ENCODE results near the gene HIVEP1.

Gene HIVEP1

DNA sequence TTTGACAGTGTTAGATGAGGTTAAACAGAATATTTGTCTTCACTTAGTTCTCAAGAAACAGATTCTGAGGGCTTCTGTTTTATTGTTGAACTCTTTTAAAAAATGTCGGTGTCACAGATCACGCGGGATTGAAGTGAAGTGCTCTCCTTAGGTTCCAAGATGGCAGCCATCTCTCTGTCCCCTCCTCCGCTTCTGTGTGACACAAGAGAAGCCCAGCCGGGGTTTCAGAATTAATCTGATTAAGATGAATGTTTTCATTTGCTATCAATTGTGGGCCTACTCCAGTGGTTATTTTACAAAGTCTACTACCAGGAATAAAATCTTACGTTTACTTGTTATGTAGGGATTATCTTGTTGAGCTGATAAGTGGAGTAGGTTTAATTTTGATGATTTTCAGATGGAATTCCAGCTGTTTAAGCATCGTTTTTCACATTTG is 10.9 kb downstream of the HIVEP1 start:
- TF ChIP-seq CTCF (conservative IDR thresholded peaks at IDR 0.05; ENCODE audit: control insufficient read depth, insufficient read depth, low read depth, low read length): no peak
- no peak overlapping the region for H3K4me3 ChIP-seq (ENCODE audit: control insufficient read depth, low read depth, low read length)
- DNase-seq (ENCODE audit: low read depth): no peak

- no peak overlapping the region for H3K4me3 ChIP-seq (ENCODE audit: control insufficient read depth, low read depth, low read length)
- TF ChIP-seq CTCF (conservative IDR thresholded peaks at IDR 0.05; ENCODE audit: control insufficient read depth, insufficient read depth, low read depth, low read length): no peak
- no peak for DNase-seq (ENCODE audit: low read depth)
These were observed 12.1 kb downstream of the HIVEP1 start for GRCh38 chr6:12024216-12024615.

GRCh38 chr6:12024699-12025434 is 12.8 kb downstream of the HIVEP1 start:
- H3K4me3 ChIP-seq (ENCODE audit: control insufficient read depth, low read depth, low read length): no peak overlapping the region
- DNase-seq (ENCODE audit: low read depth): no peak
- no peak for TF ChIP-seq CTCF (conservative IDR thresholded peaks at IDR 0.05; ENCODE audit: control insufficient read depth, insufficient read depth, low read depth, low read length)

DNA sequence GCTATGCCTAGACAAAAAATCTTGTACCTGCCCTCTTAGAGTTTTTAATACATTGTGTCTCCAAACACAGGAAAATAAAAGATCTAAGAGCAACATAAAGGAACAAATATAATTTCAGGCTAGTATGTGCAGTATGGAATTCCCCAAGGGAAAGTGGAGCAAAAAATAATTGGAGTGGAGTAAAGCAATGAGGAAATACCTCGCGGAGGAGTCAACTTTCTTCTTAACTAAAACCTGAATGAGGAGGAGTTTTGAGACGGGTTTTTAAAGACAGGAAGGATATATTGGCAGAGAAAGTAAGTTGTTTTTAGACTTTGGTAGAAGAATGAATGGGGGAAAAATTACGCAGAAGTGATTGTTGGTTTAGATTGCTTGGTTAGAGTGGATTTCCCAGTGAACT is 14.0 kb downstream of the HIVEP1 start:
- no peak for DNase-seq (ENCODE audit: low read depth)

GRCh38 chr6:12026833-12027232 is 14.7 kb downstream of the HIVEP1 start:
- DNase-seq (ENCODE audit: low read depth): no peak
- no peak overlapping the region for H3K4me3 ChIP-seq (ENCODE audit: control insufficient read depth, low read depth, low read length)
- TF ChIP-seq CTCF (conservative IDR thresholded peaks at IDR 0.05; ENCODE audit: control insufficient read depth, insufficient read depth, low read depth, low read length): no peak

More for the DNA sequence above, 14.0 kb downstream of the HIVEP1 start:
- TF ChIP-seq CTCF (conservative IDR thresholded peaks at IDR 0.05; ENCODE audit: control insufficient read depth, insufficient read depth, low read depth, low read length): no peak
- H3K4me3 ChIP-seq (ENCODE audit: control insufficient read depth, low read depth, low read length): no peak overlapping the region

DNA sequence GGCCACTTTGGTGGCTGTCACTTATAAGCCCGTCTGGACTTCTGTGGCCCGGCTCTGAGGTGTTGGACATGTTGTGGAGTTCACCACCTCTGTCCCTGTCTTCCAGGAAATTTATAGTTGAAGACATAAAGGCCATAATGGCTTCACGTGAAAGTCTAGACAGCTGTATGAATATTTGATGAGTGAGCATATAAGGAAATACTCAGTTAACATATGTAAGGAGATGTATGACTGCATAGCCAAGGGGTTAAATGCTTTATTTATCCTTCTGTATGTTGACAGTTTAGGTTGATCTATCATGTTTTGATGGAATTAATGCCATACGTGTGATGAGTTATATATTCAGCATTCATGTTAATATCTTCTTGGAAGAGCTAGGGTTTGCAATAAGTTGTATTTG is 16.1 kb downstream of the HIVEP1 start:
- DNase-seq (ENCODE audit: low read depth): no peak
- no peak for TF ChIP-seq CTCF (conservative IDR thresholded peaks at IDR 0.05; ENCODE audit: control insufficient read depth, insufficient read depth, low read depth, low read length)

More for the DNA sequence above, 16.1 kb downstream of the HIVEP1 start:
- no peak overlapping the region for H3K4me3 ChIP-seq (ENCODE audit: control insufficient read depth, low read depth, low read length)

Data from fibroblast of mammary gland (primary cell).